ENCODE results near the gene SMC1B. TPM values are rescaled to one million over a fixed set of nuclear protein-coding genes. Genes with fewer than 3 reads are reported as not detected.
"Not testable (repeated sequence)": the region's sequence is repeated elsewhere in the genome, so short reads cannot be mapped to it uniquely, and the experiment has no call there.

The SMC1B gene
- total RNA-seq, 2 experiments from 2014 or later = 0.08 TPM; not detected in 1

DNA sequence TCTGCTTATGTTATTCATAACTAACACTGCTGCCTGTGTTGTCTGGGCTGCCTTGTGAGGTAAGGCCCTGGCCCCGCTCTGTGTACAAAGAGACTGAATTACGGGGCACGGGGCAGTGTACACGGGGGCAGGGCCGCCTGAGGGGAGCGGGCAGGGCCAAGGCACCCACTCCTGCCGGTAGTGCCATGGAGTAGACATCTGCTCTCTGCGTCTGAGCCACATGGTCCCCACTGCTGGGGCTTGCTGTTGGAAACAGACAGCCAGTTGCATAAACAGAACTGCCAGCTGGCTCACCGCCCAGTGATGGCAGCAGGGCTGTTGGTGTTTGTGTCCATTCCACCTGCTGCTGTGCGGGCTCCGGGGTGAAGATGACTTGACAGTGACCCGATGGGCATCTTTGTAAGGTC is 83.9 kb downstream of the SMC1B start:
- Histone ChIP-seq H3K36me3 (ENCODE audit: insufficient read depth, low read length) (peaks cover 68% of the 10 kb centered on the region), H3K9me3 (ENCODE audit: low read length) (no peaks in the 10 kb centered on the region), H3K4me3 (ENCODE audit: low read depth, low read length, poor library complexity, severe bottlenecking) (no peak overlapping the region), H3K79me2 (ENCODE audit: insufficient read depth, low read depth, low read length) (no peaks in the 10 kb centered on the region), H4K20me1 (ENCODE audit: insufficient read depth, low read length) (no peaks in the 10 kb centered on the region), H3K4me2 (ENCODE audit: low read length) (no peak overlapping the region), H3K27ac (ENCODE audit: low read depth, low read length, poor library complexity, severe bottlenecking) (no peak overlapping the region), H3K4me1 (ENCODE audit: insufficient read depth, low read length, poor library complexity, severe bottlenecking) (no peaks in the 10 kb centered on the region), H2AFZ (ENCODE audit: low read length) (no peak overlapping the region), H3K9me2 (ENCODE audit: insufficient read depth, low read length) (no peaks in the 10 kb centered on the region)
- no peak for DNase-seq (ENCODE audit: low spot score)
- POLR2A ChIA-PET = no interaction called here
- BruUV-seq (replicated peaks) = no TSS peak
- CTCF ChIA-PET (ENCODE audit: unreplicated experiment) = interaction anchor here (0.5 kb wide), 1 partner anchor 1540 kb away, joined by 3 read pairs; no protein-coding TSS in a partner anchor
- TF ChIP-seq EZH2phosphoT487 (IDR thresholded peaks at IDR 0.05; ENCODE audit: borderline replicate concordance, low read depth, low read length) = no peak
- TF ChIP-seq, protein P1, sequence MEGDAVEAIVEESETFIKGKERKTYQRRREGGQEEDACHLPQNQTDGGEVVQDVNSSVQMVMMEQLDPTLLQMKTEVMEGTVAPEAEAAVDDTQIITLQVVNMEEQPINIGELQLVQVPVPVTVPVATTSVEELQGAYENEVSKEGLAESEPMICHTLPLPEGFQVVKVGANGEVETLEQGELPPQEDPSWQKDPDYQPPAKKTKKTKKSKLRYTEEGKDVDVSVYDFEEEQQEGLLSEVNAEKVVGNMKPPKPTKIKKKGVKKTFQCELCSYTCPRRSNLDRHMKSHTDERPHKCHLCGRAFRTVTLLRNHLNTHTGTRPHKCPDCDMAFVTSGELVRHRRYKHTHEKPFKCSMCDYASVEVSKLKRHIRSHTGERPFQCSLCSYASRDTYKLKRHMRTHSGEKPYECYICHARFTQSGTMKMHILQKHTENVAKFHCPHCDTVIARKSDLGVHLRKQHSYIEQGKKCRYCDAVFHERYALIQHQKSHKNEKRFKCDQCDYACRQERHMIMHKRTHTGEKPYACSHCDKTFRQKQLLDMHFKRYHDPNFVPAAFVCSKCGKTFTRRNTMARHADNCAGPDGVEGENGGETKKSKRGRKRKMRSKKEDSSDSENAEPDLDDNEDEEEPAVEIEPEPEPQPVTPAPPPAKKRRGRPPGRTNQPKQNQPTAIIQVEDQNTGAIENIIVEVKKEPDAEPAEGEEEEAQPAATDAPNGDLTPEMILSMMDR (conservative IDR thresholded peaks at IDR 0.05; ENCODE audit: low read length) = no peak
- intact Hi-C loops (cut with micrococcal nuclease; ENCODE audit: unreplicated experiment) = no loop called here

DNA sequence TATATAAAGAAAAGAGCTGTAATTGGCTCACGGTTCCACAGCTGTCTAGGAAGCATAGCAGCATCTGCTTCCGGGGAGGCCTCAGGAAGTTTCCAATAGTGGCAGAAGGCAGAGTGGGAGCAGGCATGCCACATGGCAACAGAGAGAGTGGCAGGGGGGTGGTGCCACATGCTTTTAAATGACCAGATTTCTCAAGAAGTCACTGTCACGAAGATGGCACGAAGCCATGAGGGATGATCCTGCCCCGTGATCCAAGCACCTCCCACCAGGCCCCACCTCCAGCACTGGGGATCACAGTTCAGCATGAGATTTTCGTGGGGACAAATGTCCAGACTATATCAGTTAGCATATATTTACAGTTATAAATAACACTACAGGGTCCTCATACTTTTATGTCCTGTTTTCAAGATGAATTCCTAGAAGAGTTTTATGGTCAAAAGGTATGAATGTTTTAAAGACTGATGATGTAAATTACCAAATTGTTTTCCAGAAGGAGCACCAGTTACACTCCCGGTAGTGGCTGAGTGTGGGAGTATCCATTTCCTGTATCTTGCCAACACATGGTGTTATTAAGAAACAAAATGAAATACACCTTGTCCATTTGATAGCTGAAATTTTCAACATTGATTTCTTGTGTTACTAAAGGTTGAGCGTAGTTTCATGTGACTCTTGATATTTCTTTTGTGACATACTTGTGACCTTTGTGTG is 84.4 kb downstream of the SMC1B start:
- H3K79me2 ChIP-seq (ENCODE audit: insufficient read depth, low read depth, low read length) = no peaks in the 10 kb centered on the region
- peaks cover 68% of the 10 kb centered on the region for H3K36me3 ChIP-seq (ENCODE audit: insufficient read depth, low read length)
- no peaks in the 10 kb centered on the region for H3K9me2 ChIP-seq (ENCODE audit: insufficient read depth, low read length)
- POLR2A ChIA-PET = no interaction called here
- no peak overlapping the region for H3K27ac ChIP-seq (ENCODE audit: low read depth, low read length, poor library complexity, severe bottlenecking)
- H3K9me3 ChIP-seq (ENCODE audit: low read length) = no peaks in the 10 kb centered on the region
- H3K4me1 ChIP-seq (ENCODE audit: insufficient read depth, low read length, poor library complexity, severe bottlenecking) = no peaks in the 10 kb centered on the region
- no peak for DNase-seq (ENCODE audit: low spot score)
- intact Hi-C loops (cut with micrococcal nuclease; ENCODE audit: unreplicated experiment) = no loop called here
- no peaks in the 10 kb centered on the region for H4K20me1 ChIP-seq (ENCODE audit: insufficient read depth, low read length)
- H2AFZ ChIP-seq (ENCODE audit: low read length) = no peak overlapping the region
- no peak overlapping the region for H3K4me3 ChIP-seq (ENCODE audit: low read depth, low read length, poor library complexity, severe bottlenecking)
- no peak overlapping the region for H3K4me2 ChIP-seq (ENCODE audit: low read length)
- CTCF ChIA-PET (ENCODE audit: unreplicated experiment) = no interaction called here
- no TSS peak for BruUV-seq (replicated peaks)
- no peak for TF ChIP-seq EZH2phosphoT487 (IDR thresholded peaks at IDR 0.05; ENCODE audit: borderline replicate concordance, low read depth, low read length)
- TF ChIP-seq, protein P1 (conservative IDR thresholded peaks at IDR 0.05; ENCODE audit: low read length) = no peak

DNA sequence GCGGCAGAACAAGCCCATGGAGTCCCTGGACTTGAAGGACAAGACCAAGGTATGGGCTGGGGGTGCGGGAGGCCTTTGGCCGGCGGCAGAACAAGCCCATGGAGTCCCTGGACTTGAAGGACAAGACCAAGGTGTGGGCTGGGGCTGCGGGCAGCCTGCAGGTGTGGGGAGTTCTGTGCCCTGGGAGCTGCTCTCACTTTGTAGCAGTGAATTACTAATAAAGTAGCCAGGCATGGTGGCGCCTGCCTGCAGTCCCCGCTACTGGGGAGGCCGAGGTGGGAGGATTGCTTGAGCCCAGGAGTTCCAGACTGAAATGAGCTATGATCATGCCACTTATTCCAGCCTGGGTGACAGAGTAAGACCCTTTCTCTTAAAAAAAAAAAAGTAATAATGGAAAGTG is 85.1 kb downstream of the SMC1B start:
- intact Hi-C loops (cut with micrococcal nuclease; ENCODE audit: unreplicated experiment); H3K4me1 ChIP-seq (ENCODE audit: insufficient read depth, low read length, poor library complexity, severe bottlenecking); POLR2A ChIA-PET; H3K27ac ChIP-seq (ENCODE audit: low read depth, low read length, poor library complexity, severe bottlenecking); H4K20me1 ChIP-seq (ENCODE audit: insufficient read depth, low read length); H3K79me2 ChIP-seq (ENCODE audit: insufficient read depth, low read depth, low read length); H3K9me3 ChIP-seq (ENCODE audit: low read length); BruUV-seq (replicated peaks); H3K4me2 ChIP-seq (ENCODE audit: low read length); H2AFZ ChIP-seq (ENCODE audit: low read length); H3K9me2 ChIP-seq (ENCODE audit: insufficient read depth, low read length); DNase-seq (ENCODE audit: low spot score); CTCF ChIA-PET (ENCODE audit: unreplicated experiment); H3K4me3 ChIP-seq (ENCODE audit: low read depth, low read length, poor library complexity, severe bottlenecking): not testable (repeated sequence)
- peaks cover 71% of the 10 kb centered on the region for H3K36me3 ChIP-seq (ENCODE audit: insufficient read depth, low read length)
